ENCODE measurements around the gene NUMBL. TPM values are rescaled to one million over a fixed set of nuclear protein-coding genes. Genes with fewer than 3 reads are reported as not detected.

The NUMBL gene
- total and polyA plus RNA-seq, 2 experiments from 2014 or later: 13.8 to 21.7 TPM

- H3K4me1 ChIP-seq (ENCODE audit: low read depth): no peaks in the 10 kb centered on the region
- TF ChIP-seq CTCF (IDR thresholded peaks at IDR 0.05; ENCODE audit: low read depth, low read length): no peak
- no peak overlapping the region for H3K27ac ChIP-seq
- H3K4me3 ChIP-seq: no peak overlapping the region
- DNase-seq (ENCODE audit: low read depth in 1 of 2, low spot score in 1 of 2): no peak
- H3K9me3 ChIP-seq (ENCODE audit: low read depth): no peaks in the 10 kb centered on the region
- H3K27me3 ChIP-seq: no peaks in the 10 kb centered on the region
- peaks cover 6% of the 10 kb centered on the region for H3K36me3 ChIP-seq
Observed at GRCh38 chr19:40683437-40683836, 7.0 kb downstream of the NUMBL start.

DNA sequence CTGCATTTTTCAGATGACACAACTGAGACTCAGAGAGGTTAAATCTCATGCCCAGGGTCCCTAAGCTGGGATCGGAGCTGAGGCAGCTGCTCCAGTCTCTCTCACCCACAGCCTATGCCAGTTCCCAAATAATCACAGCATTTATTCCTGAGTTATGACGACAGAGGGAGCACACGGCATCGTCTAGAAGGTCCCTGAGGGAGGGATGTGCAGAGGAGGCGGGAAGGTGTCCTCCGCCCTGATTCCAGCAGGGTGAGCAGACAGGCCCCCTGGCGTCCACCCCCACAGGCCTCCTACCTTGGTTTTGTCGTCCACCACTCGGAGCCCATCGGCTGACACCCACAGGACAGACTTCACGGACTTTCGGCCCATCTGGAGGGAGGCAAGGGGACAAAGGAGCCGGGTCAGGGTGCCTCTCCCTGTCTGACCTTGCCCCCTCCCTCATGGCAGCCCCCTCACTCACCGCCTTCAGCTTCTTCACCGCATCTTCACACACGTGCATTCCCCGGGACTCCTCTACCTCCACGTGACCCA, 8.0 kb downstream of the NUMBL start:
- Histone ChIP-seq H3K27me3 (no peaks in the 10 kb centered on the region), H3K4me1 (ENCODE audit: low read depth) (no peaks in the 10 kb centered on the region), H3K4me3 (no peak overlapping the region), H3K36me3 (peaks cover 13% of the 10 kb centered on the region), H3K27ac (no peak overlapping the region), H3K9me3 (ENCODE audit: low read depth) (no peaks in the 10 kb centered on the region)
- DNase-seq (ENCODE audit: low read depth in 1 of 2, low spot score in 1 of 2): no peak
- TF ChIP-seq CTCF (IDR thresholded peaks at IDR 0.05; ENCODE audit: low read depth, low read length): no peak

DNA sequence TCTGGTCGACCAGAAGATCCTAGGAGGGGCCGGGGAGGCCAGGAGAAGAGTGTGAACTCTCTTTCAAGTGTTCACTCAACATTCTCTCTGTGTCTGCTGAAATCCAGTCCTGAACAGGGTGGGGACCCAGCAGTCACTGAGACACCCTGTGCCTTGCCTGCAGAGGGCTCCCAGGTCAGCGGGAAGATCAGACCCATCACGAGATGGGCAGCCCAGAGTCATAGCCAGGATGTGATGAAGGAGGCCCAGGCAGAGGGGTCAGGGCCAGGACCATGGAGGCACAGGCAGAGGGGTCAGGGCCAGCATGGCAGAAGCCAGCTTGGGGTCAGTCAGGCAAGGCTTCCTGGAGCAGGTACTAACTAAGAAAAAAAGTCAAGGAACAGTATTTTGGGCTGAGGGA, 9.4 kb downstream of the NUMBL start:
- Histone ChIP-seq H3K4me3 (no peak overlapping the region), H3K4me1 (ENCODE audit: low read depth) (no peaks in the 10 kb centered on the region), H3K27me3 (no peaks in the 10 kb centered on the region), H3K9me3 (ENCODE audit: low read depth) (no peaks in the 10 kb centered on the region), H3K27ac (no peak overlapping the region), H3K36me3 (peaks cover 21% of the 10 kb centered on the region)
- no peak for DNase-seq (ENCODE audit: low read depth in 1 of 2, low spot score in 1 of 2)
- no peak for TF ChIP-seq CTCF (IDR thresholded peaks at IDR 0.05; ENCODE audit: low read depth, low read length)

- Histone ChIP-seq H3K4me3 (no peak overlapping the region), H3K4me1 (ENCODE audit: low read depth) (no peaks in the 10 kb centered on the region), H3K27me3 (no peaks in the 10 kb centered on the region), H3K9me3 (ENCODE audit: low read depth) (no peaks in the 10 kb centered on the region), H3K36me3 (peaks cover 25% of the 10 kb centered on the region), H3K27ac (no peak overlapping the region)
- no peak for TF ChIP-seq CTCF (IDR thresholded peaks at IDR 0.05; ENCODE audit: low read depth, low read length)
- no peak for DNase-seq (ENCODE audit: low read depth in 1 of 2, low spot score in 1 of 2)
Observed at GRCh38 chr19:40677156-40677555, 13.3 kb downstream of the NUMBL start.

DNA sequence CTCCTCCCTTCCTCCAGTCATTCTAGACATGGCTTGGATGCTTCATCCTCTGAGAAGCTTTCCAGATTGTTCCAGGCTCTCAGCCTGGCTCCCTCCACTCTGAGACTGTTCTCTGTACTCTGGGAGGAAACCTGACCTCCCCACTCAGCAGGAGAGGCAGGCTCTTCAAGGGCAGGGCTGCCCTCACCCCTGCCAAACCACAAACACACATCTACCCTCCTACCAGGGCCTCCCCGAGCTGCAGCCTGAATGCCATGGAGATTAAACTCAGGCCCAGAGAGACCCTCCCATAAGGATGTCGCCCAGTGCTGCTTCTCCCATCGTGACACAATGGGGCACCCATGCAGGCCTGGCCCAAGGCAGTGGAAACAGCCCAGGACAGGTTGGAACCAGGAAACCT, 16.2 kb downstream of the NUMBL start:
- H3K36me3 ChIP-seq: peaks cover 24% of the 10 kb centered on the region
- H3K4me1 ChIP-seq (ENCODE audit: low read depth): no peaks in the 10 kb centered on the region
- H3K4me3 ChIP-seq: no peak overlapping the region
- H3K27ac ChIP-seq: no peak overlapping the region
- TF ChIP-seq CTCF (IDR thresholded peaks at IDR 0.05; ENCODE audit: low read depth, low read length): no peak
- H3K9me3 ChIP-seq (ENCODE audit: low read depth): no peaks in the 10 kb centered on the region
- peak in 1 of 2 donors; percentile 32 for DNase-seq (ENCODE audit: low read depth in 1 of 2, low spot score in 1 of 2)
- H3K27me3 ChIP-seq: no peaks in the 10 kb centered on the region

GRCh38 chr19:40673397-40673796, 17.1 kb downstream of the NUMBL start:
- no peak for DNase-seq (ENCODE audit: low read depth in 1 of 2, low spot score in 1 of 2)
- no peak for TF ChIP-seq CTCF (IDR thresholded peaks at IDR 0.05; ENCODE audit: low read depth, low read length)
- H3K27ac ChIP-seq: no peak overlapping the region
- H3K9me3 ChIP-seq (ENCODE audit: low read depth): no peaks in the 10 kb centered on the region
- peaks cover 24% of the 10 kb centered on the region for H3K36me3 ChIP-seq
- H3K27me3 ChIP-seq: no peaks in the 10 kb centered on the region
- no peaks in the 10 kb centered on the region for H3K4me1 ChIP-seq (ENCODE audit: low read depth)
- no peak overlapping the region for H3K4me3 ChIP-seq
